Trophoblast cell (in vitro differentiated cells and primary cell): ENCODE results near the gene C17orf67.

Experiments
- DNase-seq, 2 donors: peaks; one replicate each; pipeline ENCODE4 v3.0.0-alpha.2; 2016
- H2AFZ ChIP-seq: 2 replicates; pipeline ENCODE4 v1.6.1; 2013; ENCODE audit warnings: low read length, moderate library complexity, mild to moderate bottlenecking; ENCODE audit not compliant: insufficient read depth, poor library complexity
- H2AK5ac ChIP-seq: 2 replicates; pipeline ENCODE4 v1.6.1; 2013; ENCODE audit warnings: mild to moderate bottlenecking, low read length
- H2BK120ac ChIP-seq: 2 replicates; pipeline ENCODE4 v1.6.1; 2013; ENCODE audit warnings: low read length, mild to moderate bottlenecking, moderate library complexity; ENCODE audit not compliant: insufficient read depth, poor library complexity
- H2BK12ac ChIP-seq: 2 replicates; pipeline ENCODE4 v1.6.1; 2013; ENCODE audit warnings: mild to moderate bottlenecking, low read length, moderate library complexity
- H2BK5ac ChIP-seq: 2 replicates; pipeline ENCODE4 v1.6.1; 2013; ENCODE audit warnings: low read length, low read depth, moderate library complexity, mild to moderate bottlenecking; ENCODE audit not compliant: poor library complexity
- H3K14ac ChIP-seq: 2 replicates; pipeline ENCODE4 v1.6.1; 2013; ENCODE audit warnings: mild to moderate bottlenecking, low read length
- H3K18ac ChIP-seq: 2 replicates; pipeline ENCODE4 v1.6.1; 2013; ENCODE audit warnings: mild to moderate bottlenecking, low read length
- H3K23ac ChIP-seq: 2 replicates; pipeline ENCODE4 v1.6.1; 2013; ENCODE audit warnings: low read length
- H3K27ac ChIP-seq: 2 replicates; pipeline ENCODE4 v1.5.1; 2013; ENCODE audit warnings: low read depth, mild to moderate bottlenecking, inconsistent platforms, low read length, moderate library complexity
- H3K27me3 ChIP-seq: 2 replicates; pipeline ENCODE4 v1.6.1; 2013; ENCODE audit warnings: inconsistent platforms, mild to moderate bottlenecking, low read length, moderate library complexity; ENCODE audit not compliant: insufficient read depth
- H3K36me3 ChIP-seq, 2 experiments: 1 replicate in 1 of 2; 2 replicates in 1 of 2; pipeline ENCODE4 v1.6.1; 2013; ENCODE audit warnings: low read length in 2 of 2, mild to moderate bottlenecking in 2 of 2, moderate library complexity in 1 of 2; ENCODE audit not compliant: insufficient read depth in 2 of 2, control insufficient read depth in 1 of 2
- H3K4ac ChIP-seq: 2 replicates; pipeline ENCODE4 v1.6.1; 2013; ENCODE audit warnings: low read depth, mild to moderate bottlenecking, low read length, moderate library complexity
- H3K4me1 ChIP-seq, 2 experiments: 1 replicate in 1 of 2; 2 replicates in 1 of 2; pipeline ENCODE4 v1.6.1; 2013; ENCODE audit warnings: low read length in 2 of 2, mild to moderate bottlenecking in 2 of 2, moderate library complexity in 1 of 2; ENCODE audit not compliant: insufficient read depth in 2 of 2, control insufficient read depth in 1 of 2
- H3K4me2 ChIP-seq: 2 replicates; pipeline ENCODE4 v1.6.1; 2013; ENCODE audit warnings: inconsistent platforms, mild to moderate bottlenecking, low read length, moderate library complexity
- H3K4me3 ChIP-seq: 2 replicates; pipeline ENCODE4 v1.5.1; 2013; ENCODE audit warnings: mild to moderate bottlenecking, low read depth, low read length, inconsistent platforms
- H3K79me1 ChIP-seq: one replicate; pipeline ENCODE4 v1.6.1; 2013; ENCODE audit warnings: low read length
- H3K79me2 ChIP-seq: 2 replicates; pipeline ENCODE4 v1.6.1; 2013; ENCODE audit warnings: low read length, mild to moderate bottlenecking; ENCODE audit not compliant: control insufficient read depth, insufficient read depth, poor library complexity
- H3K9ac ChIP-seq: 2 replicates; pipeline ENCODE4 v1.6.1; 2013; ENCODE audit warnings: mild to moderate bottlenecking, low read length
- H3K9me3 ChIP-seq: 2 replicates; pipeline ENCODE4 v1.6.1; 2013; ENCODE audit warnings: low read depth, mild to moderate bottlenecking, control low read depth, inconsistent platforms, low read length; ENCODE audit not compliant: insufficient read depth
- H4K12ac ChIP-seq: 2 replicates; pipeline ENCODE4 v1.6.1; 2013; ENCODE audit warnings: low read depth, mild to moderate bottlenecking, low read length, moderate library complexity
- H4K8ac ChIP-seq: 2 replicates; pipeline ENCODE4 v1.6.1; 2013; ENCODE audit warnings: low read depth, mild to moderate bottlenecking, low read length, moderate library complexity
- H4K91ac ChIP-seq: one replicate; pipeline ENCODE4 v1.6.1; 2013; ENCODE audit warnings: low read depth, mild to moderate bottlenecking, low read length, moderate library complexity
- WGBS: extraction: QIAGEN DNeasy Blood & Tissue Kit; methylation state at CpG from one replicate; pipeline ENCODE4 v1.1.7; 2013; ENCODE audit warnings: missing lambda C conversion rate; ENCODE audit not compliant: insufficient read length, insufficient coverage; ENCODE audit errors: extremely low coverage; 5-methylcytosine and 5-hydroxymethylcytosine counted together

The C17orf67 gene

GRCh38 chr17:56772442-56772841, 61.3 kb downstream of the C17orf67 start:
- H2AK5ac ChIP-seq = no peak overlapping the region
- H3K18ac ChIP-seq = no peak overlapping the region
- H2AFZ ChIP-seq = no peak overlapping the region
- H3K27ac ChIP-seq = no peak overlapping the region
- H3K14ac ChIP-seq = no peak overlapping the region
- H4K91ac ChIP-seq = no peak overlapping the region
- H3K36me3 ChIP-seq = no peaks in the 10 kb centered on the region
- no peak overlapping the region for H2BK12ac ChIP-seq
- no peak overlapping the region for H3K9ac ChIP-seq
- no peak overlapping the region for H4K8ac ChIP-seq
- no peak overlapping the region for H2BK120ac ChIP-seq
- no peak overlapping the region for H2BK5ac ChIP-seq
- H3K23ac ChIP-seq = no peak overlapping the region
- H3K4me1 ChIP-seq = no peaks in the 10 kb centered on the region
- H3K9me3 ChIP-seq = peaks cover 1% of the 10 kb centered on the region
- no peak for DNase-seq
- no CpG with 5 or more reads among the region's 8 CpGs for WGBS
- no peak overlapping the region for H3K4ac ChIP-seq
- H3K79me1 ChIP-seq = no peaks in the 10 kb centered on the region
- no peaks in the 10 kb centered on the region for H3K27me3 ChIP-seq
- no peak overlapping the region for H3K4me3 ChIP-seq
- H3K4me2 ChIP-seq = no peak overlapping the region
- H4K12ac ChIP-seq = no peak overlapping the region
- no peaks in the 10 kb centered on the region for H3K79me2 ChIP-seq

GRCh38 chr17:56771975-56772374, 61.7 kb downstream of the C17orf67 start:
- H3K27ac ChIP-seq = no peak overlapping the region
- no peak overlapping the region for H3K9ac ChIP-seq
- H3K27me3 ChIP-seq = no peaks in the 10 kb centered on the region
- H3K9me3 ChIP-seq = peaks cover 1% of the 10 kb centered on the region
- H3K18ac ChIP-seq = no peak overlapping the region
- no peak overlapping the region for H4K8ac ChIP-seq
- no peak overlapping the region for H2BK120ac ChIP-seq
- no peaks in the 10 kb centered on the region for H3K36me3 ChIP-seq
- H3K79me2 ChIP-seq = no peaks in the 10 kb centered on the region
- no peak overlapping the region for H3K23ac ChIP-seq
- no peak overlapping the region for H2BK5ac ChIP-seq
- no peak overlapping the region for H3K4ac ChIP-seq
- H3K79me1 ChIP-seq = no peaks in the 10 kb centered on the region
- no peak overlapping the region for H2BK12ac ChIP-seq
- DNase-seq = no peak
- H3K4me2 ChIP-seq = no peak overlapping the region
- no peak overlapping the region for H2AFZ ChIP-seq
- no CpG with 5 or more reads among the region's 4 CpGs for whole genome bisulfite sequencing
- H3K14ac ChIP-seq = no peak overlapping the region
- H4K12ac ChIP-seq = no peak overlapping the region
- H2AK5ac ChIP-seq = no peak overlapping the region
- H4K91ac ChIP-seq = no peak overlapping the region
- no peak overlapping the region for H3K4me3 ChIP-seq
- no peaks in the 10 kb centered on the region for H3K4me1 ChIP-seq

- H3K4me2 ChIP-seq = no peak overlapping the region
- H3K4ac ChIP-seq = no peak overlapping the region
- H3K79me2 ChIP-seq = no peaks in the 10 kb centered on the region
- no peaks in the 10 kb centered on the region for H3K27me3 ChIP-seq
- H3K9ac ChIP-seq = no peak overlapping the region
- no peaks in the 10 kb centered on the region for H3K4me1 ChIP-seq
- H2BK5ac ChIP-seq = no peak overlapping the region
- no peak overlapping the region for H2AK5ac ChIP-seq
- no peak overlapping the region for H2AFZ ChIP-seq
- H3K9me3 ChIP-seq = peaks cover 1% of the 10 kb centered on the region
- H3K79me1 ChIP-seq = no peaks in the 10 kb centered on the region
- H4K8ac ChIP-seq = no peak overlapping the region
- DNase-seq = no peak
- no peak overlapping the region for H3K14ac ChIP-seq
- WGBS = no CpG with 5 or more reads among the region's 2 CpGs
- H3K27ac ChIP-seq = no peak overlapping the region
- no peak overlapping the region for H4K91ac ChIP-seq
- H3K36me3 ChIP-seq = no peaks in the 10 kb centered on the region
- H2BK120ac ChIP-seq = no peak overlapping the region
- no peak overlapping the region for H3K23ac ChIP-seq
- no peak overlapping the region for H3K18ac ChIP-seq
- no peak overlapping the region for H2BK12ac ChIP-seq
- H3K4me3 ChIP-seq = no peak overlapping the region
- H4K12ac ChIP-seq = no peak overlapping the region
Observed at GRCh38 chr17:56771563-56771962, 62.2 kb downstream of the C17orf67 start.

- Histone ChIP-seq H2BK12ac (no peak overlapping the region), H3K79me2 (no peaks in the 10 kb centered on the region), H3K4ac (no peak overlapping the region), H3K27ac (no peak overlapping the region), H4K91ac (no peak overlapping the region), H2AK5ac (no peak overlapping the region), H3K18ac (no peak overlapping the region), H2AFZ (no peak overlapping the region), H2BK120ac (no peak overlapping the region), H3K79me1 (no peaks in the 10 kb centered on the region), H3K23ac (no peak overlapping the region), H4K12ac (no peak overlapping the region), H2BK5ac (no peak overlapping the region), H3K9ac (no peak overlapping the region), H3K14ac (no peak overlapping the region), H3K9me3 (peaks cover 1% of the 10 kb centered on the region), H3K4me3 (no peak overlapping the region), H3K4me2 (no peak overlapping the region), H3K27me3 (no peaks in the 10 kb centered on the region), H4K8ac (no peak overlapping the region), H3K36me3 (no peaks in the 10 kb centered on the region), H3K4me1 (no peaks in the 10 kb centered on the region)
- DNase-seq = no peak
Observed at GRCh38 chr17:56770427-56770826, 63.3 kb downstream of the C17orf67 start.
